ENCODE results near the gene RPL37A. TPM values are rescaled to one million over a fixed set of nuclear protein-coding genes. Genes with fewer than 3 reads are reported as not detected.

Gene RPL37A
- 1,015 and 1,508 TPM in 2 replicates for total RNA-seq

DNA sequence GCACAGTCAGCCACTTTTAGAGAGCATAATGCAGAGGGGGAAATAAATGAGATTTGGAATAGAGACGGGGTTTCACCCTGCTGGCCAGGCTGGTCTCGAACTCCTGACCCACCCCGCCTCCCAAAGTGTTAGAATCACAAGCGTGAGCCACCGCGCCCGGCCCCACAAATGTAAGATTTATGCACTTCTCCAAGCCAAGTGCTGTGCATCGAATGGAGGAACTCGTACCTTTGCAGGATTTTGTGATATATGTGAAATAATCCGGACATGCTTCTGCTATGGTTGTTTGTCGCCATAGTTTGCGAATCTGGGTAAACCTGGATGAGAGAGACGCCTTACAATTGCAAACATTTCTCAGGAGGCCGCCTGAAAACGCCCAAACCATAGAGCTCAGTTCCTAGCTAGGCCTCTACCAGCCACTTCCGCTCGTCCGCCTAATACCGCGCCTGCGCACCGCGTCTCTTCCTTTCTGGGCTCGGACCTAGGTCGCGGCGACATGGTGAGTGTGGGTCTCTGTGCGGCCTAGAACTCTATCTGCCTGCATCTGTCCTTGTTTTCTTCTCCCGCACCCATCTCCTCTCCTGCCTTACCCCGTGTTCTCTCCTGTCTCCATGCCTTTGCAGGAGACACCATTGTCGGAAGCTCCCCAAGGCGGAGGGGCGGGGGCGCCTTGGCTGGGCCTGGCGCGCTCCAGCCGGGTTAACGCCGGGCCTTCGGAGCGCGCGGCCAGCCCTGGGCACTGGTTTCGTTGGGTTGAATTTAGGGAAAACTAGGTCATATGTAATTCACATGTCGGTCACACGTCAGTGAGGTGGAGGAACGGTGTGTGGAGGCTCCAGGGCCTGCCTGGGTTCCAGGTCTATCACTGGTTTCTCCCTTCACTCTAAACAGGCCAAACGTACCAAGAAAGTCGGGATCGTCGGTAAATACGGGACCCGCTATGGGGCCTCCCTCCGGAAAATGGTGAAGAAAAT lies at the start of gene RPL37A:
Gene RPL37A, plus strand, starts transcription at position 466 of the 974 bp plus-strand sequence. Its CDS starts 31 bp downstream, at position 497.
- DNase-seq = peak; percentile 98

GRCh38 chr2:216450346-216450745 lies 48.3 kb upstream of the RPL37A start:
- DNase-seq = no peak

GRCh38 chr2:216450784-216451183 lies 47.9 kb upstream of the RPL37A start:
- no peak for DNase-seq

DNA sequence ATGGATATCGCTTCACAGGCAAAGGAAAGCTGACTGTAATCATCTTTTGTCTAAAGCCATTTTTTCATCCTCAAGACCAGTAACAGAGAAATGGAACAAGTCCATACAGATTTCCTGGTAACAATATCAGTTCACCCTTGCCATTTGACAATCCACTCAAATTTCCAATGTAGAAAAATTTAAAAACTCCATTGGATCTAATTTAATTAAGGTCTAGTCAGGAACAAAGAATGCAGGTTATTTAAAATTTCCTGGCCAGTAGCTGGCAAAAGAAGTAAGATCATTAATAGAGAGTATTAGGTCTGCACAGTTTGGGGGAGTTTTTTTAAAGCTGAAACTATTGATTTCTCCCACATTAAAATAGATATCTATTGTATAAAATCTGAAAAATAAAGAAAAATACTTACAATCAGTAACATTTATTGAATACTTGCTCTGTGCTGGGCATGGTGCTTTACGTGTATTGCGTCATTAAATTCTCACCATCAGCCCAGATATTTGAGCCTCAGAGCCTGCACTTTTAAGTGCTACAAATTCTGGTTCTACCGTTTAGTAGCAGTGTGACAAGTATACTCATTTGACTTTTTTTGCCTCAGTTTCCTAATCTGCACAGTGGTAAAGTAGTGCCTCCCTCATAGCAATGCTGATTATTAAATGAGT lies 44.6 kb upstream of the RPL37A start:
- no peak for DNase-seq

DNA sequence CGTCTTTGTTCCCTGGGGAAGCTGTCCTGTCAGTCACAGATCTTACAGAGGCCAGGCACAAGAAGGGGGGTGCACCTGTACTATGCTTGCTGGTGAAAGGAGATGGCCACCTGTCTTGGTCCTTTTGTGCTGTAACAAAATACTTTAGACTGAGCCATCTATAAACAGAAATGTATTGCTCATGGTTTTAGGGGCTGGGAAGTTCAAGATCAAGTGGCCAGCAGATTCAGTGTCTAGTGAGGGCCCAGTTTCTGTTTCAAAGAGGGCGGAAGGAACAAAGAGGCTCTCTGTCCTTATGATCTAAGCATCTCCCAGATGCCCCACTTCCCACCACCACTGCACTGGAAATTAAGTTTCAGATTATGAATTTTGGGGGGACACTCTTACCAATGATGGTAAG lies 35.5 kb upstream of the RPL37A start:
- DNase-seq = no peak

DNA sequence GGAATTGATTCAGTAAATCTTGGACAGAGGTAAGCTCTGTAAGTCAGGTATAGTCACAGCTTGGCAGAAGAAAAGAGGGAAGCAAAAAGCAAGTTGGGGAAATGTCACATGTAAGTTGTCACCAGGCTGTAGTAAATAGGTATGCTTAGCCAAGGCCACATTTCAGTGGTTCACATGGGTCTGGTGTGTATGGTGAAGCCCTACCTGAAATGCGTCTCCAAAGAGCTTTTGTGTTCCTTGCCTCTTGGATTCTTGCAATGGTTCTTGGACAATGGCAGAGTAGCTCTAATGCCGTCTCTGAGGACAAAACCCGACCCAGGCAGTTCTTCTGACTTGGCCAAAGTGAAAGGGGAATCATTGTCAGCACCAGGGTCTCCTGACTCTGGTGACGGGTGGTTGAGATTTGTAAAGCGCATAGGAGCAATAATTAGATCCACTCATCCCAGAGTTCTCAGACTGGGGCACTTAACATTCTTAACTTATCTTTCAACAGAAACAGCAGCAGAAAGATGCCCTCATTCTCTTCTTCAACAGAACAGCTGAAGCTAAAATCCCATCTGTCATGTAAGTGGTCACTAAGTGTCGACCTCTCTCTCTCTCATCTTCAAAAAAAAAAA lies 34.4 kb upstream of the RPL37A start:
- DNase-seq = no peak

- no peak for DNase-seq
Measured at GRCh38 chr2:216465579-216466195, 33.0 kb upstream of the RPL37A start.

DNA sequence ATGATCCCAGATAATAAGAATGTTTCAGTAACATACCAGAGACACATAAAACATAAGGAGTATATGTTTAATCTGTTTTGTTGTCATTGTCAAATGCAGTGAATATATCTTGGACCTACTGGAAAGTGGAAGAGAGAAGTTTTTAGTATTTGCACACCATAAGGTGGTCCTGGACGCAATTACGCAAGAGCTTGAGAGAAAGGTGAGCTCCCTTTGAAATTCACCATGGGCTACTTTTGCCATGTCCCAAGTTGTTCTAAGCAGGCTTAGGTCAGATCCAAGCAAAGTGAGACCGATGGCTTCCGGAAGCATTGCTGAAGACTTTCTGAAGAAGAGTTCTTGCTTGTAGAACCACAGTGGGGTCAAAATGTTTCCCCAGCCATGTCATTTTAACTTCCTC lies 30.8 kb upstream of the RPL37A start:
- no peak for DNase-seq

DNA sequence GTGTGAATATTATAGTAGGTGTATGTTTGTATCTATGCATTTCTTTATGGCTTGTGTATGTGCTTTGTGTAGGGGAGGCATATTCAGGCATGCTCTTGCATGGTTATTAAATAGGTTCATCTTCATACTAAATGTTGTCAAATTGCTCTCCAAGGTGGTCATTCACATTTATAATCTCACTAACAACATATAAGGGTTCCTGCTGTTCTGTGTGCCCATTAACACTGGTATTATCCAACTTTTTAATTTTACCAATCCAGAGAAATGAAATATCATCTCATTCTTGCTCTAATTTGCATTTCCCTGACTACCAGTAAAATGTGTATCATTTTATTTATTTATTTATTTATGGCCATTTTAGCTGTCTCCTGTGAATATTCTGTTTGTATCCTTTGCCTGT lies 29.0 kb upstream of the RPL37A start:
- no peak for DNase-seq

DNA sequence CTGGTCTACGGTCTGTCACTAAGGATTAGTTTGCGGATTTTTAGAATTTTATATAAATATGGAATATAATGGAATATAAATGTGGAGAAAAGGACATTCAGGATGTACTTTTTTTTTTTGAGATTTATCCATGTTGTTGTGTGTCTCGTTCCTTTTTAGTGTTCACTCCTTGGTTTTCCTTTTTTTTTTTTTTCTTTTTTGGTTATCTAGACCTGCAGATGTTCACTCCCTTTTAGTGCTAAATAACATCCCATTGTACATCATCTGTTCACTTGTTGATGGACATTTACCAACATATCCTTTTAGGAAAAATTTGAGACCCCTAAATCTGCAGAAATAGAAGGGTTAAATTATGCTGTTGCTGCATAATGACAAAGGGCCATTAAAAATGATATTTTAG lies 25.5 kb upstream of the RPL37A start:
- DNase-seq = no peak

GRCh38 chr2:216474925-216475670 lies 23.5 kb upstream of the RPL37A start:
- DNase-seq = no peak

GRCh38 chr2:216475767-216476166 lies 22.9 kb upstream of the RPL37A start:
- DNase-seq = no peak

DNA sequence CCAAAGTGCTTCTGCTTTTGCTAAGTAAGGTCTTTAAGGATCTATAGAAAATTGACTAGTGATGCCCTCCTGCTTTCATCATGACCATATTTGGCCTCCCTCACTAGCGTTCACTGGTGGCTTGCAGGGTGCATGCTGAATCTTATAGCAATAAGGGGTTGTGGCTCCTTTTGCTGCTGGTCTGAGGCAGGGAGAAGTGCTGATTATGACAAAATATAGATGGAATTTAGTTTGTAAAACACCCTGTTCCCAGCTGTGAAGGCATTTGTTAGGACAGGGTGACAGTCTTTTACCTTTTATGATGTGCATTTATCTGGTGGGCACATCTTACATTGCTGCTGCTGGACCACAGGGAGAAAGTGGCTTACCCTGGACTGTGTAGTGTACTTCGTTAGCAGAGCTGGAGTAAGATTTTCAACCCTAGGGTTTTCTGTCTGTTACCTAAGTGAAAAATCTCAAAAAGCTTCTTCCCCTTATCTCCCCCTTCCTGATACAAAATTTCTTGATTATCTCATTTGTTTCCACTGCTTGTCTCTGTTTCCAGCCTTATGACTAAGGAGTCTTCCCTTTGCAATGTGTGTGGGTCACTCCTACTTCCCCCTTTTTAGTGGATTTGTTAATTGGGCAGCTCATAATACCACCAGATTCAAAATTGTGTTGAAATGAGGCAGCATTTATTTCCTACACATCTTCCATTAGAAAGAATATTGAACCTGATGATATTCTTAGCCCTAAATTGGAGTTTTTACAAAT lies 21.2 kb upstream of the RPL37A start:
- no peak for DNase-seq

- DNase-seq = peak; percentile 98
Measured at GRCh38 chr2:216478151-216478550, 20.5 kb upstream of the RPL37A start.

DNA sequence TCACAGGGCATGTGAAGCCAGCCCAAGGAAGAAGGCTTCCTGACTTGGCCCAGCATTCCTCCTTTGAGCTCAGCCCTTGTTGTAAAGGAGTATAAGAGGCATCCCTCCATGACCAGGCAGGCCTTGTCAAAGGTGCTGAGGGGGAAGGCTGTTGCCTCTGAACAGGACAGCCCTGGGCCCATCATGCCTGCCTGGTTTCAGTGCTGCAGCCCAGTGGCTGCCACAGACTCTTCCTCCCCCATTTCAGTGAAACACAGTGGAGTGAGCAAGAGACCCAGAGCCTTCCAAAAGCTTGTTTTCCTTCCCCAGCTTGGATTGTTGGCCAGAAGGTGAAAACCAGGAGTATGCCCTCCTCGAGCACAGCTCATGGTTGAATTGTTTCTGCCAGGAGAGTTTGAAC lies 19.9 kb upstream of the RPL37A start:
- no peak for DNase-seq

DNA sequence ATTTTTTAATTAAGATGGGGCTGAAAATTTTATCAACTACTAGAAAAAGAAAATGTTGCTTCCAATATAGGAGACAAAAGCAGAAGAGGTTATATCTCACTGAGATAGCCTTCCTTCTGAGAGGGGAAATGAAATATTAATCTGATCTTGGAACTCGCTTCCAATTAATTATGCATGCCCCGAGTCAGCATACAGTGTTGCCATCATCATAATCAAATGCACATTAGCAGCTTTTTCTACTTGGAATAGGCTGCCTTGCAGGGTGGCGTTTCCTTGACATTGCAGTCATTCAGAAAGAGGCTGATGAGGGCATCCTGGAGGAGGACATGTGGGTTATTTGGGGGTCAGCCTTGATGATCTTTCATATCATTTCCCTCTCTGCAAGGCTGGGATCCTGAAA lies 18.4 kb upstream of the RPL37A start:
- no peak for DNase-seq

DNA sequence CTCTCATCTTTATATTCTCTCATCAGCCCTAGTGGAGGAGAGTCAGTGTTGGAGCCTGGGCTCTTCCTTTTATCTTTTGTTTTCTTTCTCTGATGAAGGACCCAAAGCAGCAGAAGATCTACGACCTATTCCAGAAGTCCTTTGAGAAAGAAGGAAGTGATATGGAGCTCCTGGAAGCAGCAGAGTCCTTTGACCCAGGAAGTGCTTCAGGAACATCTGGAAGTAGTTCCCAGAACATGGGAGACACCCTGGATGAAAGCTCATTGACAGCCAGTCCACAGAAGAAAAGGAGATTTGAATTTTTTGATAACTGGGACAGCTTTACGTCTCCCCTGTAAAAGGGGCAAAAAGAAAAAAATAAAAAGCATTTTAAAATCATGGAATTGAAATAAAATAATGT lies 16.0 kb upstream of the RPL37A start:
- no peak for DNase-seq

DNA sequence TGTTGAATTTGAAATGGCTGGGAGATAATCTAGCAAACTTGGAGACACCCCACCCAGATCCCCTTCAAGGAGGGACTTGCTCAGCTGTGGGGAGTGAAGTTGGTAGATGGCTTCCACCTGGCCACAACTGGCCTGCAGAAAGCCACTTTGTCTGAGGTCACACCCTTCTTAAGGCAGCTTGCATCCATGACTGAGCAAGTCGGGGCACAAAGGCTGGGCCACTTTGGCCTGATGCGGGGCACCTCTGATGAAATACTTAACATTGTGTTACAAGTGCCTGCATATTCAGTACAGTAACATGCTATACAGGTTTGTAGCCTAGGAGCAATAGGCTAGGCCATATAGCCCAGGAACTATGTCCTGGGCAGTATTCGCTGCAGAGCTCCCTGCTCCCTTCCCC lies 13.4 kb upstream of the RPL37A start:
- DNase-seq = no peak

GRCh38 chr2:216485745-216486144 lies 12.9 kb upstream of the RPL37A start:
- DNase-seq = no peak

DNA sequence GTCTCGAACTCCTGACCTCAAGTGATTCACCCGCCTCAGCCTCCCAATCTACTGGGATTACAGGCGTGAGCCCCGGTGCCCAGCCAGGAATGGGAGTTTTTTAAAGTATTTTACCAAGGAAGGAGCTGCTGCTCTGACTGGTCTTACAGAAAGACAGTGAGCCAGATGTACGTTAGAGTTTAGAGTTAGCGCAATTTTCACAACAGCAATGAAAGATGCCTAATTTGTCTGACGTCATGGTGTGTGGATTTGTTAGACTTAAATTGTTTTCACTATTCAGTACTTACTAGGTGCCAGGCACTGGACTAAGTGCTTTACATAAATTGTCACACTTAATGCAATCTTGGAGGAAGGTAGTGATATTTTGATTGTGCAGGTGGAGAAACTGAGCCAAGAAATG lies 12.4 kb upstream of the RPL37A start:
- no peak for DNase-seq

GRCh38 chr2:216486708-216487107 lies 11.9 kb upstream of the RPL37A start:
- peak; percentile 45 for DNase-seq

- DNase-seq = peak; percentile 68
Measured at GRCh38 chr2:216490061-216490460, 8.6 kb upstream of the RPL37A start.

All from dermis blood vessel endothelial cell (primary cell).